C4-2B (cell line): Measurements from ENCODE around the gene WDR27.

Source experiments
- ZFX ChIP-seq: fragments of 450-650 bp; IDR thresholded peaks from 2 replicates; pipeline ENCODE4 v1.6.1; 2017
- TF ChIP-seq, protein P1 (sequence below): fragments of 450-650 bp; conservative IDR thresholded peaks from 2 replicates; pipeline ENCODE4 v1.5.1; 2017; ENCODE audit warnings: mild to moderate bottlenecking

DNA sequence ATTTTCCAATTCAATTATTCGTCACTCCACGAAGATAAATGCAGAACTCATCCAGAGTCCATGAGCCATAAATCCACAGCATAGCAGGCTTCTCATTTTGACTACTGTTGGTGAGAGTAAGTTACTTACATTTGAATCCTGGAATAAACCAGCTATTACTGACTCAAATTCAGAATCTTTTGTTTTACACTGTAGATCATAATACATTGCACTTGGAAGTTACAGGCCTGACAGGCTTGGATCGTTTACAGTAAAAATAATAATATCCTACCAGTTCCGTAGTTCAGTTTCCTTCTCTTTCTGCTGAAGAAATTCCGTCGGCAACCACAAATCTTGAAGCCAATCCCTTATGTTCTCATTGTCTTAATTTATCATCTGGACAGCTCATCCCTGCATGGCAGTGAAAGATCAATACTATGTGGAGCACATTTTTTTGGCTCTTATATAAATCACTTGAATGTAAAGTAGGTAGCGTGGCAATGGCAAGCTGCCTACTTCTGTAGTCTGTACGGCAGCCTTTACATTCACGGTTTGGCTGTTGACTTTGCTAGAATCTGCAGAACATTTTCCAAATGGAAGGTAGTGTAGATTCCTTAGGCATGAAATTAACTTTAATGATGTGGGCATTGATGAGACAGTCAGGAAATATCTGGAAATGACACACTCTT is 142.9 kb downstream of the WDR27 start:
- TF ChIP-seq, protein P1, sequence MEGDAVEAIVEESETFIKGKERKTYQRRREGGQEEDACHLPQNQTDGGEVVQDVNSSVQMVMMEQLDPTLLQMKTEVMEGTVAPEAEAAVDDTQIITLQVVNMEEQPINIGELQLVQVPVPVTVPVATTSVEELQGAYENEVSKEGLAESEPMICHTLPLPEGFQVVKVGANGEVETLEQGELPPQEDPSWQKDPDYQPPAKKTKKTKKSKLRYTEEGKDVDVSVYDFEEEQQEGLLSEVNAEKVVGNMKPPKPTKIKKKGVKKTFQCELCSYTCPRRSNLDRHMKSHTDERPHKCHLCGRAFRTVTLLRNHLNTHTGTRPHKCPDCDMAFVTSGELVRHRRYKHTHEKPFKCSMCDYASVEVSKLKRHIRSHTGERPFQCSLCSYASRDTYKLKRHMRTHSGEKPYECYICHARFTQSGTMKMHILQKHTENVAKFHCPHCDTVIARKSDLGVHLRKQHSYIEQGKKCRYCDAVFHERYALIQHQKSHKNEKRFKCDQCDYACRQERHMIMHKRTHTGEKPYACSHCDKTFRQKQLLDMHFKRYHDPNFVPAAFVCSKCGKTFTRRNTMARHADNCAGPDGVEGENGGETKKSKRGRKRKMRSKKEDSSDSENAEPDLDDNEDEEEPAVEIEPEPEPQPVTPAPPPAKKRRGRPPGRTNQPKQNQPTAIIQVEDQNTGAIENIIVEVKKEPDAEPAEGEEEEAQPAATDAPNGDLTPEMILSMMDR = no peak
- TF ChIP-seq ZFX = no peak
